Measurements from ENCODE around the gene SLC35E2B.

SLC35E2B gene

DNA sequence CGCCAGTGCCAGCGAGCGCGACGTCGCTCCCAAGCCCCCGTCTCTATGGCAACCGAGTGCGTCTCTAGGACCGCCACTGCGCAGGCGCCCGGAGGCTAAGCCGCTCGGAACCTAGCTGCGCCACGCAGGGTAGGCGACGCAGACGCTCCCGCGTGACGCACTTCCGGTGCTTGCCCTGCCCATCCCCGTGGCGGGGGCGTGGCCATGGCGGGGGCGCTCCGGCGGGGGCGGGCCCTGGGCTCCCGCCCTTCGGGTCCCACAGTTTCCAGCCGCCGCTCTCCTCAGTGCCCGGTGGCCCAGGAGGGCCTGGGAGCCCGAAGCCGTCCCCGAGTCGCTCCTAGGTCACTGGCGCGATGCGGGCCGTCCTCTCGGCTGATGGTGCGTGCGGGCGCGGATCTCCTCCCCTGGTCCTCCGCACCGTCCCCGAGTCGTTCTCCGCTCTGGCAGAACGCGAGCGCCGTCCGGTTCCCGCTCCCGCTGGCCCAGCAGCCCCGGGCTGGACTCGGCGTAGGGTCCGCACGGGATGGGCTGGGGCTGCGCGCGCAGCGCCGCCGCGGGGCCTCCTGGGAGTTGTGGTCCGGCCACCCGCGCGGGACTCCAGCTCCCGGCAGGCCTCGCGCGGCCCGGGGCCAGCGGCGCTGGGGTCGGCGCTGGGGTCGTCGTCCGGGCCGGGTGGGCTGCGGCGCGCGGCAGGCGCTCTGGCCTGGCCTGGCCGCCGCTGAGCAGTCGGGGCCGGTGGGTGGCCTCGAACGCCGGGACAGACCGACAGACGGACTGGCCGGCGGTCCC is 77.1 kb downstream of the SLC35E2B start, which contains the start of gene MIB2:
Gene MIB2, plus strand, starts transcription at position 245 of the 789 bp plus-strand sequence. CDS start 7,953 bp downstream, outside the sequence.
- Histone ChIP-seq H2BK120ac (ENCODE audit: low read depth, low read length) (peak within 1 kb of the TSS; percentile 97), H2AK5ac (ENCODE audit: low read length, severe bottlenecking) (peak within 1 kb of the TSS; percentile 16), H3K4me2 (ENCODE audit: low read length, poor library complexity, severe bottlenecking) (peak within 1 kb of the TSS; percentile 85), H2BK5ac (ENCODE audit: low read depth, low read length, poor library complexity, severe bottlenecking) (peak within 1 kb of the TSS; percentile 99), H3K4me1 (ENCODE audit: control insufficient read depth, insufficient read depth, low read depth, low read length) (peaks cover 25% of the 10 kb centered on the region), H3K14ac (ENCODE audit: low read length in 2 of 2) (peak within 1 kb of the TSS in 1 of 2 experiments; percentile 95), H3K4ac (ENCODE audit: low read depth in 1 of 2, low read length in 2 of 2) (peak within 1 kb of the TSS; percentile 98 to 100), H3K23ac (ENCODE audit: low read length in 2 of 2) (peak within 1 kb of the TSS in 1 of 2 experiments; percentile 83), H2BK15ac (ENCODE audit: low read depth, poor library complexity, severe bottlenecking) (peak within 1 kb of the TSS; percentile 96), H3K9ac (ENCODE audit: low read length) (peak within 1 kb of the TSS; percentile 99), H2AFZ (ENCODE audit: low read depth, low read length) (peak within 1 kb of the TSS; percentile 84), H3K9me3 (ENCODE audit: control insufficient read depth, low read length) (no peaks in the 10 kb centered on the region), H3K4me3 (ENCODE audit: insufficient read depth in 1 of 2, low read depth in 1 of 2, low read length in 2 of 2) (peak within 1 kb of the TSS; percentile 90 to 97), H4K91ac (ENCODE audit: low read length) (peak within 1 kb of the TSS; percentile 100), H3K27ac (ENCODE audit: low read length, poor library complexity, severe bottlenecking) (peak within 1 kb of the TSS; percentile 84), H3K18ac (ENCODE audit: low read depth in 1 of 2, low read length in 2 of 2) (peak within 1 kb of the TSS; percentile 99 to 100), H2BK12ac (ENCODE audit: low read length in 2 of 2) (peak within 1 kb of the TSS in 1 of 2 experiments; percentile 54), H4K8ac (ENCODE audit: low read length) (peak within 1 kb of the TSS; percentile 100), H3K27me3 (ENCODE audit: control insufficient read depth in 1 of 2, insufficient read depth in 1 of 2, low read length in 2 of 2) (no peaks in the 10 kb centered on the region), H3K36me3 (ENCODE audit: control insufficient read depth in 1 of 2, insufficient read depth in 2 of 2, low read depth in 1 of 2, low read length in 2 of 2) (peaks cover 13 to 36% of the 10 kb centered on the region in 2 experiments), H3K79me1 (replicated peaks; ENCODE audit: low read length, poor library complexity, severe bottlenecking) (peaks cover 49% of the 10 kb centered on the region)
- peak; percentile 96 for DNase-seq
- WGBS = under 1% methylated on average over 79 of the region's 107 CpGs

DNA sequence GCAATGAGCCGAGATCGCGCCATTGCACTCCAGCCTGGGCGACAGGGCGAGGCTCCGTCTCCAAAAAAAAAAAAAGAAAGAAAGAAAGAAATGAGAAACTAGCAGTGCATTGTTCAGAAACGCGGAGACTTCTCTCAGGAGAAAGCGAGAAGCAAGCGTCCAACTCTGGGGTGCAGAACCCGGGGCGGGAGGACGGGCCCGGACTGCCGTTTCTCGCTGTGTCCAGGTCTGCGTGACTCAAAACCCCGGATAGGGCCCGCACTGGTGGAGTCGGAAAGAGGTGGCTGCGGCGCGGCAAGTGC is 77.7 kb downstream of the SLC35E2B start:
- H3K36me3 ChIP-seq (ENCODE audit: control insufficient read depth in 1 of 2, insufficient read depth in 2 of 2, low read depth in 1 of 2, low read length in 2 of 2) = peaks cover 13 to 30% of the 10 kb centered on the region in 2 experiments
- H3K4me3 ChIP-seq (ENCODE audit: insufficient read depth in 1 of 2, low read depth in 1 of 2, low read length in 2 of 2) = peak overlapping the region; percentile 90 to 97
- H4K91ac ChIP-seq (ENCODE audit: low read length) = no peak overlapping the region
- 2% methylated on average over 23 of the region's 23 CpGs for WGBS
- H3K79me1 ChIP-seq (replicated peaks; ENCODE audit: low read length, poor library complexity, severe bottlenecking) = peaks cover 46% of the 10 kb centered on the region
- H2BK12ac ChIP-seq (ENCODE audit: low read length in 2 of 2) = no peak overlapping the region
- H3K4me2 ChIP-seq (ENCODE audit: low read length, poor library complexity, severe bottlenecking) = peak overlapping the region; percentile 65
- H2BK15ac ChIP-seq (ENCODE audit: low read depth, poor library complexity, severe bottlenecking) = no peak overlapping the region
- peak overlapping the region; percentile 99 for H3K9ac ChIP-seq (ENCODE audit: low read length)
- H3K9me3 ChIP-seq (ENCODE audit: control insufficient read depth, low read length) = no peaks in the 10 kb centered on the region
- no peak overlapping the region for H2BK120ac ChIP-seq (ENCODE audit: low read depth, low read length)
- no peak overlapping the region for H3K27ac ChIP-seq (ENCODE audit: low read length, poor library complexity, severe bottlenecking)
- H2AK5ac ChIP-seq (ENCODE audit: low read length, severe bottlenecking) = no peak overlapping the region
- no peak overlapping the region for H3K14ac ChIP-seq (ENCODE audit: low read length in 2 of 2)
- no peak overlapping the region for H2BK5ac ChIP-seq (ENCODE audit: low read depth, low read length, poor library complexity, severe bottlenecking)
- H3K18ac ChIP-seq (ENCODE audit: low read depth in 1 of 2, low read length in 2 of 2) = no peak overlapping the region
- no peak overlapping the region for H4K8ac ChIP-seq (ENCODE audit: low read length)
- H3K4me1 ChIP-seq (ENCODE audit: control insufficient read depth, insufficient read depth, low read depth, low read length) = peaks cover 25% of the 10 kb centered on the region
- no peaks in the 10 kb centered on the region for H3K27me3 ChIP-seq (ENCODE audit: control insufficient read depth in 1 of 2, insufficient read depth in 1 of 2, low read length in 2 of 2)
- DNase-seq = no peak
- H2AFZ ChIP-seq (ENCODE audit: low read depth, low read length) = peak overlapping the region; percentile 47
- H3K23ac ChIP-seq (ENCODE audit: low read length in 2 of 2) = peak overlapping the region in 1 of 2 experiments; percentile 83
- no peak overlapping the region for H3K4ac ChIP-seq (ENCODE audit: low read depth in 1 of 2, low read length in 2 of 2)

DNA sequence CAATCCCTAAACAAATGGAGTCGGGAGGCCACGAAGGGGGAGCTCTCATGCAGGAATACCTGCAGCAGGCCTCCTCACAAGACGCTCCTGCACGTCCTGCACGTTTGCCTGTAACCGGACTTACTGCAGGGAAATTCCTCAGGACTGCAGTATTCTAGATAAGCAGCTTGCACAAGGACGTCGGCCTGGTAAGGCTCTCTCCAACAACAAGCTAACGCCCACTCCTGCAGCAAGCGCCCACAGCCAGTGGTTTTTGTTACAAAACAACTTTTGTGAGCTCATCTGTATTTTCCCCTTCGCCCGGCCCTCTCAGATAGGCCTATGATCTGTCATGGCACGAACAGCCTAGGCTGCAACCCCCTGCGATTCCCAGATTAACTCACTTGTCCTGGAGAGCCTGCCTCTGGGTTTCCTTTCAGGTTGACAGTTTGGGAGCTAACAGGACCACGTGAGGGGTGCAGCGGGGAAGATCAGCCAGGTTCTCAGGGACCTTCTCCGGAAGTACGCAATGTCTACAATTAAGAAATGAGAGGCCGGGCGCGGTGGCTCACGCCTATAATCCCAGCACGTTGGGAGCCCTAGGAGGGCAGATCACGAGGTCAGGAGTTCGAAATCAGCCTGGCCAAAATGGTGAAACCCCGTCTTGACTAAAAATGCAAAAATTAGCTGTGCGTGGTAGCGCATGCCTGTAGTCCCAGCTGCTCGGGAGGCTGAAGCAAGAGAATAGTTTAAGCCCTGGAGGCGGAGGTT is 78.2 kb downstream of the SLC35E2B start:
- Histone ChIP-seq H2BK15ac (ENCODE audit: low read depth, poor library complexity, severe bottlenecking) (no peak overlapping the region), H3K79me1 (replicated peaks; ENCODE audit: low read length, poor library complexity, severe bottlenecking) (peaks cover 41% of the 10 kb centered on the region), H3K4ac (ENCODE audit: low read depth in 1 of 2, low read length in 2 of 2) (no peak overlapping the region), H3K4me3 (ENCODE audit: insufficient read depth in 1 of 2, low read depth in 1 of 2, low read length in 2 of 2) (peak overlapping the region; percentile 90 to 97), H4K8ac (ENCODE audit: low read length) (no peak overlapping the region), H2AFZ (ENCODE audit: low read depth, low read length) (no peak overlapping the region), H3K4me1 (ENCODE audit: control insufficient read depth, insufficient read depth, low read depth, low read length) (peaks cover 26% of the 10 kb centered on the region), H3K36me3 (ENCODE audit: control insufficient read depth in 1 of 2, insufficient read depth in 2 of 2, low read depth in 1 of 2, low read length in 2 of 2) (peaks cover 13 to 25% of the 10 kb centered on the region in 2 experiments), H3K18ac (ENCODE audit: low read depth in 1 of 2, low read length in 2 of 2) (no peak overlapping the region), H4K91ac (ENCODE audit: low read length) (no peak overlapping the region), H3K9me3 (ENCODE audit: control insufficient read depth, low read length) (no peaks in the 10 kb centered on the region), H3K23ac (ENCODE audit: low read length in 2 of 2) (no peak overlapping the region), H3K4me2 (ENCODE audit: low read length, poor library complexity, severe bottlenecking) (peak overlapping the region; percentile 65), H2BK12ac (ENCODE audit: low read length in 2 of 2) (no peak overlapping the region), H2BK120ac (ENCODE audit: low read depth, low read length) (no peak overlapping the region), H3K27me3 (ENCODE audit: control insufficient read depth in 1 of 2, insufficient read depth in 1 of 2, low read length in 2 of 2) (no peaks in the 10 kb centered on the region), H3K14ac (ENCODE audit: low read length in 2 of 2) (no peak overlapping the region), H2AK5ac (ENCODE audit: low read length, severe bottlenecking) (no peak overlapping the region), H3K9ac (ENCODE audit: low read length) (peak overlapping the region; percentile 99), H3K27ac (ENCODE audit: low read length, poor library complexity, severe bottlenecking) (no peak overlapping the region), H2BK5ac (ENCODE audit: low read depth, low read length, poor library complexity, severe bottlenecking) (no peak overlapping the region)
- WGBS = 50% methylated on average over 30 of the region's 30 CpGs
- DNase-seq = peak; percentile 87

DNA sequence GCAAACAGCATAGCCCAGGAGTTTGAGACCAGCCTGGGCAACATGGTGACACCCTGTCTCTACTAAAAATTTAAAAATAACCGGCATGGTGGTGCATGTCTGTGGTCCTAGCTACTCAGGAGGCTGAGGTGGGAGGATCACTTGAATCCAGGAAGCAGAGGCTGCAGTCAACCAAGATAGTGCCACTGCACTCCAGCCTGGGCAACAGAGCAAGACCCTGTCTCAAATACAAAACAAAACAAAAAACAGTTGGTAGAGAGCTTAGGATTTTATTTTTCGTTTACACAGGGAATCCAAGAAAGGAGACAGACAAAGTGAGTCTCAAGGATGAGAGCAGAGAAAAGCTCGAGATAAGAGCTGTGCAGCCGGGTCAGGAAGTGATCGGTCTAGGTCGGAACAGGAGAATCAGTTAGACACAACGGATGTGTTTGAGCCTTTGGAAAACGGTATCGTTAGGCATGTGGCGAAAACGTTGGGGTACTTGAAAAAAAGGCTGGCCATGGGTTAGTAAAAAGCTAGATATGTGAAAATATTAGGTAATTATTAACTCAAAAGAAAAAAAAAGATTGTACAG is 79.0 kb downstream of the SLC35E2B start:
- Histone ChIP-seq H3K79me1 (replicated peaks; ENCODE audit: low read length, poor library complexity, severe bottlenecking) (peaks cover 36% of the 10 kb centered on the region), H2BK15ac (ENCODE audit: low read depth, poor library complexity, severe bottlenecking) (no peak overlapping the region), H4K91ac (ENCODE audit: low read length) (no peak overlapping the region), H3K36me3 (ENCODE audit: control insufficient read depth in 1 of 2, insufficient read depth in 2 of 2, low read depth in 1 of 2, low read length in 2 of 2) (peaks cover 12 to 18% of the 10 kb centered on the region in 2 experiments), H2AK5ac (ENCODE audit: low read length, severe bottlenecking) (no peak overlapping the region), H2BK12ac (ENCODE audit: low read length in 2 of 2) (no peak overlapping the region), H3K9me3 (ENCODE audit: control insufficient read depth, low read length) (no peaks in the 10 kb centered on the region), H3K4me2 (ENCODE audit: low read length, poor library complexity, severe bottlenecking) (no peak overlapping the region), H3K27me3 (ENCODE audit: control insufficient read depth in 1 of 2, insufficient read depth in 1 of 2, low read length in 2 of 2) (no peaks in the 10 kb centered on the region), H3K9ac (ENCODE audit: low read length) (peak overlapping the region; percentile 99), H2BK120ac (ENCODE audit: low read depth, low read length) (no peak overlapping the region), H3K27ac (ENCODE audit: low read length, poor library complexity, severe bottlenecking) (no peak overlapping the region), H3K4me3 (ENCODE audit: insufficient read depth in 1 of 2, low read depth in 1 of 2, low read length in 2 of 2) (peak overlapping the region in 1 of 2 experiments; percentile 90), H2BK5ac (ENCODE audit: low read depth, low read length, poor library complexity, severe bottlenecking) (no peak overlapping the region), H3K18ac (ENCODE audit: low read depth in 1 of 2, low read length in 2 of 2) (no peak overlapping the region), H3K4me1 (ENCODE audit: control insufficient read depth, insufficient read depth, low read depth, low read length) (peaks cover 26% of the 10 kb centered on the region), H3K14ac (ENCODE audit: low read length in 2 of 2) (no peak overlapping the region), H4K8ac (ENCODE audit: low read length) (no peak overlapping the region), H3K4ac (ENCODE audit: low read depth in 1 of 2, low read length in 2 of 2) (no peak overlapping the region), H3K23ac (ENCODE audit: low read length in 2 of 2) (no peak overlapping the region), H2AFZ (ENCODE audit: low read depth, low read length) (no peak overlapping the region)
- DNase-seq = no peak
- 78% methylated on average over 10 of the region's 11 CpGs for WGBS

Data from mesenchymal stem cell (in vitro differentiated cells and primary cell).